GM18499 (cell line): ENCODE measurements around the gene MYO7A.
"Not testable (repeated sequence)": the region's sequence is repeated elsewhere in the genome, so short reads cannot be mapped to it uniquely, and the experiment has no call there.

Source experiments
- ATAC-seq: cut with Tn5 transposase; IDR thresholded peaks from one replicate; pipeline ENCODE4 v1.9.1; 2021; ENCODE audit warnings: moderate number of reproducible peaks; ENCODE audit not compliant: insufficient read depth, unreplicated experiment

The MYO7A gene

DNA sequence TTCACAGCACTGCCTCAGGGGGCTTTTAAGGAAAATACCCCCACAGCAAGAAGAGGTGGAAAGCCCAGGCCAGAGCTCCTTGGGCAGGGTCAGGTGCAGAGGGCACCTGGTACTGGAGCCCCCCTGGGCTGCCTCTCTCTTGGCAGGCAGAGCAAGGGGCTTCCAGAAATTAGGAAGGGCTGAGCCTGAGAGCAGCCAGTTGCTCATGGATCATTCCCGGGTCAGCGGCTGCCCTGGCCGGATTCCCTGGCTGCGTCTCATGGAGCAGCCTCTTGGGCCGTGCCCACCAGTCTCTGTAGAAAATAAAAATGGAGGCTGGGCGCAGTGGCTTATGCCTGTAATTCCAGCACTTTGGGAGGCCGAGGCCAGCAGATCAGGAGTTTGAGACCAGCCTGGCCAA lies 35.7 kb upstream of the MYO7A start:
- ATAC-seq: no peak

DNA sequence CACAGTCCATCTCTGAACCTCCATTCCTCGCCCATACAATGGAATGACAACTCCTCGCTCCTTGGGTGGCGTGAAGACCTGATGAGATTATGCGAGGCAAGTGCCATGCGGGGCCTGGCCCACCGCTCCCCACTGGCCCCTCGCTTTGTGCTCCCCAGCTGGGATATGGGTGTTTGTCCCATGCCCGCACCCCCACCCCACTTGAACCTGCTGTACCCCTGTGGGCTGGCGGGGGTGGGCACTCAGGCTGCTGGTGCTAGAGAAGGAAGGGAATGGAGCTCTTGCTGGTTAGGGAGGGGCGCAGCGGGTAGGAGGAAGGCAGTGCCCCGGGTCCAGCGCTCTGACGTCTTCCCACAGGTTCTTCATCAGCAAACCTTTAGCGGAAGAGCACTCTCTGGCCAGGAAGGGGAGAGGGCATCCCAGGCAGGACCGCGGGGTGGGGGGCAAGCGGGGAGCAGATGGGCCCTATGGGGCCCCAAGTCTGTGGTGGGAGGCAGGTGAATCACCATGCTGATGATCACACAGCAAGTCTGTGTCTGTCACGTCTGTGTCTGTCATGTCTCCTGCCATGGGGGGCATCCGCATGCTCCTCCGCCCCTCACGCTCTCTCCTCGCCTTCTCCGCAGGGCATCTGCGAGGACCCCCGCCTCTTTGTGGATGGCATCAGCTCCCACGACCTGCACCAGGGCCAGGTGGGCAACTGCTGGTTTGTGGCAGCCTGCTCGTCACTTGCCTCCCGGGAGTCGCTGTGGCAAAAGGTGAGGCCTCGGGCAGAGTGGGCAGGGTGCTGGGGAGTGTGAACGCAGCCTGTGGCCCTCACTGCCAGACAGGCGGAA lies 34.8 kb upstream of the MYO7A start:
- no peak for ATAC-seq

DNA sequence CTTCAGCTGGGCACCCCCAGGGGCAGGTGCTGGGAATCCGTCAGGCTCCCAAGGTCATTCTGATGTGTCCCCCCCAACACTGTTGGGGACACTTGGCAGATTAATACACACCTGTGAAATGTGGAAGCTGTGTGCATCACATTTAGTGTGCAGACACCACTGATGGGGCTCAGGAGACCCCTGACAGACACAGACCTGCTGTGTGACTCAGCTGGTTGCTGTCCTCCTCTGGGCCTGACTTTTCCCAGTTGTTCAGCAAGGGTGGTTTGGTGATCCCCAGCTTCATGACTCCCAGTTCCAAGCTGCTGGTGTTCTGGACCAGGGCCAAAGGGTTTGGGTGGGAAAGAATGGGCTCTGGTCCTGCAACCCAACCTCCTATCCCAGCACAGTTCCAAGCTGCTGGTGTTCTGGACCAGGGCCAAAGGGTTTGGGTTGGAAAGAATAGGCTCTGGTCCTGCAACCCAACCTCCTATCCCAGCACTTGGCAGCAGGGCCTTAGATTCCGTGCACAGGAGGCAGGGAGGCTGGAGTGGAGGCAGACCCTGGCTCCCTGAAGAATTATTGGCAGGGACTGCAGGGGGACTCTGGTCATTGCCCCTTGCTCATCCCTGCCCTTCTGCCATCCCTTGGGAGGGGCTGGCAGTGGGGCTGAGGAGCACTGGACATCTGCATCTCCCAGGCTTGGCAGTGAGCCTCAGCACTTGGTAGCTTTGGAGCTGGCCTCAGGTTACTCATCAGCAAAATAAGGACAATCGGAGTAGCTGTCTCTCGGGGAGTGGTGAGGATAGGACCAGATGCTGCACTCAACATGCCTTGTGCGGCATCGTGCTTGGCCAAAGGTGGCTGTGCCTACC lies 33.8 kb upstream of the MYO7A start:
- ATAC-seq: no peak

DNA sequence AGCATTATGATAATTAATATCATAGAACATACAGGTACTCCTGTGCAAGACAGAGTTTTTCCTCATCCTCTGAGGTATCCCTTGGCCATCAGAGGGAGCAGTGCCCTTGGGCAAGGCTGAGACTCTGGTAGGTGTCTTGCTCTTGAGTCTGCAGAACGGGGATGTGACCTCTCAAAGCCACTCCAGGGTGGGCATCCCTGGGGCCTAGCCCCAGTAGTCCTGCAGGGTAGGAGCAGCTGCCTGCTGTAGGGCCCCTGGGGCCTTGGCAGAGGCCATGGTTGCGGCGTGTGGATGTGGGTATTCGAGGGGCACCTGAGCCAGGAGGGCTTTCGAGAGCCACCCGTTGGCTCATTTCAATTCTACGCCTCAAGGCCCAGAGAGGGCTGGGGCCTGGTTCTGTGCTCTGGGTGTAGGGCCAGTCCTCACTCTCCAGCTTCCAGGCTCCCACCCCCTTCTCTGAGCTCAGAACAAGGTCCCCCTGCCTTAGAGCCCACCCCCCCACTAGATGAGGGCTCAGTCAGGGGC lies 33.1 kb upstream of the MYO7A start:
- ATAC-seq: no peak

DNA sequence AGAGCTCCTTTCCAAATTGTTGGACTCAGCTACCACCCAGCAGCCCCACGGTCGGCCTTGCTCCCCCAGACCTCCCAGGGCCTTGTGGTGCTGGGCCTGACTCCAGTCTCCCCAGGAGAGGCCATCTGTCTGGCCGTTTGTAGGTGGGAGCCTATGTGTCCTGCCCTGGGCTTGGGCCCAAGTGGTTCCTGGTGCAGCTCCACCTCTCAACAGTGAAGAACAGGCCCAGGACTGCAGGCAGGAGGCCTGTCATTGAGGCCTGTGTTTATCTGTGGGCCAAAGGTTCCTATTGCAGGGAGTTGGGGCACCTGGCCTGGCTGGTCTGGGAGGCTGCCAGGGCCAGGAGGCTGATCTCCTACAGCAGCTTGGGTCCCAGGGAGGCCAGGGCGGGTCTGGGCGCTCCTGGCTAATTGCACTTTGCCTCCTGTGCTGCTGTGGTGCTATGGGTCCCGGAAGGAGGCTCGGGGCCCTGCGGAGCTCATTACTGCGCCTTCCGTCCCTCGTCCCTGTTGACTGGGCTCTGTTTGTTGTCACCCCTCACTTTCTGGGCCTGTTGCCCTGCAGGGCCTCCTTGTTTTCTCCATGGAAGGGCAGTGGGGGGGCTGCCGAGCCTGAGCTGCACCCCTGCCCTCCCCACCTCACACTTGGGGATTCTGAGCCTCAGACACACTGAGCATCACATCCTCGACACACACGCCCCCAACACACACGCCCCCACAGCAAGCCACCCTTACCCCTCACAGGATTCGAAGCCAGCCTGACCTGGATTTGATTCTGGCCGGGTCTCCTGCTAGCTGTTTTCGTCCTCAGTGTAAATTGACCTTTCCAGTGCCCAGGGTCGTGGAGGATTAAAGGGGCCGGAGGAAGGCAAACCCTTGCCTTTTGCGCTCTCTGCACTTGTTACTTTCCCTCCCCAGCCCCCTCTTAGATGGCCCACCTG lies 32.2 kb upstream of the MYO7A start:
- no peak for ATAC-seq

DNA sequence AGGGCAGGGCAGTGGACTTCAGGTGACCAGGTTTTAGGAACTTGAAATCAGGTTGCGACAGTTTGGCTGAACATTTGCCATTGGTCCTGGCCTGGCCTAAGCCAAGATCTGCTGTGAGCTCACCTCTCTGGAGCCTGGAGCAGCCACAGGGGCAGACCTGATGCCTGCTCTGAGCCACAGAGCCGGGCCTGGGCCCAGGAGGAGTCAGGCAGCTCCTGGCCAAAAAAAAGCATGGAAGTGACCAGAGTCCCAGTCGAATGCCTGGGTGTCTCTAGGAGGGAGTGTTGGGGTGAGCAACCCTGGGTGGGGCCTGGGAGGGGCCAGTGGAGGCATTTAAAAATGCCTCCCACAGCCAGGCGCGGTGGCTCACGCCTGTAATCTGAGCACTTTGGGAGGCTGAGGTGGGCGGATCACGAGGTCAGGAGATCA lies 31.4 kb upstream of the MYO7A start:
- no peak for ATAC-seq

DNA sequence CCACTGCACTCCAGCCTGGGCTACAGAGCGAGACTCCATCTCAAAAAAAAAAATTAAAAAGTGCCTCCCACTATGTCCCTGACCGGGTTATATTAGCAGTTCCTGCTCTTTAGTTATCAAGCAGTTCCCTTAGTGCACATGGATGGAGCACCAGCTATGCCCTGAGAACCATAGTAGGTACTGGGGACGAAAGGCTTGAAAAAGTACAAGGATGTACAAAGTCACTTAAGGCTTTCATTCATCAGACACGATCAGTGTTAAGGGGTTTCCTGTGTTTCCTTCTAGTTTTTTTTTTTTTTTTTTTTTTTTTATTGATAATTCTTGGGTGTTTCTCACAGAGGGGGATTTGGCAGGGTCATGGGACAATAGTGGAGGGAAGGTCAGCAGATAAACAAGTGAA lies 30.9 kb upstream of the MYO7A start:
- ATAC-seq: not testable (repeated sequence)

DNA sequence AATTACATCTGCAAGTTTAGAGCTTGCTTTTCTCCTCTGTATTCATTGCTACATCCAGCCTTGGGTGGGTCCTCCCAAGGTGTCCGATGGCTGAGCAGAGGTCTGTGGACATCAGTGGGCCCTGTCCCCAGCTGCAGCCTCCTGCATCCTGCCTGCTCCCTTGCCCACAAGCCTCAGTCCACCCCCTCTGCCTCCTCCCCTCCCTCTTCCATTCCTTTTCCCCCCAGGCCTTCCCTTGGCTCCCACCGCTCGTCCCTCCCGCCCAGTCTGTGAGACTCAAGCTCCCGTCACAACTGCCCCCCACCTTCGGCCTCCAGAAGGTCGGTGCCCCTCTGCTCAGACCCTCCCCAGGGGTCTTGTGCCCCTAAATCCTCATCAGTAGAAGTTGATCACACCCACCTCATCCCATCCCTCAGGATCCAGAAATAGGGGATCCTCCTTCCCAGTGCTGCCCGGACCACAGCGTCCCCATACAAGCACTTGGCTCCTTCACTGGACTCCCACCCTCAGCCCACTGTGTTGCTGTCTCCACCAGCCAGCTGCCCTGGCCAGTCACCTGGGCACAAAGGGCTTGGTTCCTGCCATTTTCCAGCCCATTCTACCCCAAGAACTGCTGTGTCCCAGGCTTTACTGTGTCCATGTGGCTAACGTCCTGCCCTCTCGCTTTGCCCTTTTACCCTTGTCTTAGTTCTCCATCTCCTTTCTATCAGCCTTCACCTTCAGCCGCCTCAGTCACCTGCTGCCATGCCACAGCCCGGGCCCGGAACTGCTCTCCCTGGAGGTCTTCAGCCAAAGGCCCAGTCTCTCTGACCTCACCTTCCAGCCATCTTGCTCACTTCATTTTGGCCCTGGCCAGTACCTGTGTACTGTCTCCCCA lies 27.6 kb upstream of the MYO7A start:
- no peak for ATAC-seq

DNA sequence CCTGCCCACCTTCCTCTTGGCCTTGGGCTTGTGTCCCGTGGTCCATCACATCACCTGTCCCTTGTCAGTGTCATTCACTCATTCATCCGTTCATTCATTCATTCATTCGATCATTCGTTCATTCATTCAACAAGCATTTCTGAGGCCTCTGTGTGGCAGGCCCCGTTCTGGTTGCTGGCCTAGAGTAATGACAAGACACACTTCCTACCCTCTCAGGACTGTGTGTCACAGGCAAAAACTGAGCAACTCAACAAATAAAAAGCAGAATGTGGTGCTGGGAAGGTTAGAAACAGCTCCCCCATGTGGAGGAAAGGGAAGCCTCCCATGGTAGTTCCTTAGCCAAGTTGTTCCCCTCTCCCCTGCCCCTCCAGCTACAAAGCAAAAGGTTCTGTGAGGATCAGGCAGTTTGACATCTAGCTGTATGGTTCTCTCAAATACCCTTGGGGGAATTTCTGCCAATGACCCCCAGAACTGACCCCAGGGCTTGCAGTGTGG lies 27.0 kb upstream of the MYO7A start:
- no peak for ATAC-seq

DNA sequence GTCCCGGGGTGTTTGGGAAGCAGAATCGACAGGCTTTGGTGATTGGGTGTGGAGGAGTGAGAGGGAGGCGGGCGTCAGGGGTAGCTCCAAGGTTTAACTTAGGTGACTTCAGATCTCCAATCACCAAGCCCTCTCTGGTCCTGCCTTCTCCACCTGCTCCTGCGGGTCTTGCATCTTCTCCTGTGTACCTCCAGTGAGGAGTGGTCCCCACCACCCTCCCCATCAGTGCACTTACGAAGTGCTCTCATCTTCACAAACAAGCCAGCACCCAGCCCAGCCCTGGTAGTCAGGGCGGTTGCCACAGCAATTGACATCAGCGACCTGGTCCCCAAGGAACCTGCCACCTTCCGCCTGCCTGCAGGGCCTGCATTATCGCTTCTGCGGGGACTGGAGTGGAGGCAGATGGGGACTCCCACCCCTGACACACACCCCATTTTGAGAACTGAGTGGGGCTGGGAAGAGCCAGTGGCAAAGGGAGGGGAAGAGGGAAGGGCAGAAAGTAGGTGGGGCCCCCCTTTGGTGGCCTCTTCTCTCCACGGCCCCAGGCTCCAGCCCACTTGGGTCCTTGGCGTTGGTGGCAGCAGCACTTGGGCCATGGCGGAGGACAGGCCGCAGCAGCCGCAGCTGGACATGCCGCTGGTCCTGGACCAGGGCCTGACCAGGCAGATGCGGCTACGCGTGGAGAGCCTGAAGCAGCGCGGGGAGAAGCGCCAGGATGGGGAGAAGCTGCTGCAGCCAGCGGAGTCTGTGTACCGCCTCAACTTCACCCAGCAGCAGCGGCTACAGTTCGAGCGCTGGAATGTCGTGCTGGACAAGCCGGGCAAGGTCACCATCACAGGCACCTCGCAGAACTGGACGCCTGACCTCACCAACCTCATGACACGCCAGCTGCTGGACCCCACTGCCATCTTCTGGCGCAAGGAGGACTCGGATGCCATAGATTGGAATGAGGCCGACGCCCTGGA lies 25.5 kb upstream of the MYO7A start, which contains the start of gene OMP:
OMP (plus strand) TSS at position 595 of the 965 bp plus-strand sequence; CDS start at position 595, 0 bp downstream.
- no peak for ATAC-seq

DNA sequence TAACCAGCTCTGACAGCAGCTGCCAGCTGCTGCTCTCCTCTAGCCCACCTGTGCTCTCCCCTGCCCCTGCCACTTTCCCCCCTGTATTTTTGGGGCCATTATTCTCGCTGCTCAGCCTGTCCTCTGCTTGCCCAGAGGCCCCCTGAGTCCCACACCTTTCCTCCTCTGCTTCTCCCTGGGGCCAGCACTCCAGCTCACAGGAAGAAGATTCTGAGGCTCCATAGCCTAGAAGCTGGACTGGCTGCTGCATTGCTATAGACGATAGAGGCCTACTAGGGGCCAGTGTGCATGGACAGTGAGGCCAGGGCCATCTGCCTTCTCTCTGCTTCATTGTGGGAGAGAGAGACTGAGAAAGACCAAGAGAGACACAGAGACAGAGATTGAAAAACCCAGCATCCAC lies 24.7 kb upstream of the MYO7A start:
- no peak for ATAC-seq

DNA sequence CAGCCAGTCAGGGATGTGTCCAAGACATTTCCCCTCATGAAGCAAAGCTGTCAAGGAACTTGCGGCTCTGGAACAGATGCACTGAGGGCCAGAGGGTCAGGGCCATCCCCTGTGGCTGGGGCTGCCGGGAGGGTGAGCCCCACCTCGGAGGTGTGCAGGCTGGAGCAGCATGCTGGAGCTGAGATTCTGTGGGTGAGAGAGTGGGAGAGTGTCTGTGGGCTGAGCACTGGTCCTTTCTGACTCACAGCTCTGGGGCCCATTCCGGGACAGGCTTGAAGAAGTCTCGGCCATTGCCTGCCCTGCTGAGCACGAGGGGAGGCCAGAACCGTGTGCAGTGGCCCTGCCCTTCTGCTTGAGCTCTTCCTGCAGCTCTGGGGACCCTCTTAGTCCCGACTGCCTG lies 23.3 kb upstream of the MYO7A start:
- ATAC-seq: no peak

DNA sequence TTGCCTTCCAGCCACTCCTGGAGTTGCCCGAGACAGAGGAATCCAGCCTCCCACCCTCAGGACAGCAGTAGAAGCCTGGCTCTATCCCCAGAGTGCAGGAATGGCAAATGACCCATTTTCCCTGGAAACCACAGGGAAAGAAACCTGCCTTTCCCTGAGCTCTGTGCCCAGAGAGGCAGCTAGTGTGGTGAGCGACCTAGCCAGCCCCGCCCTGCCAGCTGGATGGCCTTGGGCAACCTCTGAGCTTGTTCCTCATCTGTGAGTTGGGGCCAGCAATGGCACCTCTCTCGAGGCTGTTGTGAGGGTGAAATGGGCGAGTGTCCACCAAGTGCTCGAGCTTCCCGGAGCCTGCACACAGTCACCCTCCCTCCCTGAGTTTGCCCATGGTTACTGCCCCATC lies 21.7 kb upstream of the MYO7A start:
- ATAC-seq: no peak

DNA sequence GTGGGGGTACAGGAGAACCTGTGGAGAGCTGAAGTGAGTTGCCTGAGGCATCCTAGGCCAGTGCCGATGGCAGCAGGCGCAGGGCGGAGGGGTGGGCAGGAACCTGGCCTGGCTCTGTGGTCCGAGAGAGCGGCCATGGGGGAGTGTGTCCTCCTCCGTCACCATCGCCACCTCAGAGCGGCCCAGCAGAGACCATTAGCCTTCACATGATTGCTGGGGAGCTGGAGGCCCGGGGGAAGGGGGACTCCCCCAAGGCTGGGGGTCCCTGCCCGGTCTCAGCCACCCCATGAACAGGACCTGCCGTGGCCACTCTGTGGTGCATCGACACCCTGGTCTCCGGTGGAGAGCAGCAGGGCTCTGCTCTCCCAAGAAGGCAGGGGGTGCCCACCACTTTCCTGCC lies 21.3 kb upstream of the MYO7A start:
- ATAC-seq: no peak

DNA sequence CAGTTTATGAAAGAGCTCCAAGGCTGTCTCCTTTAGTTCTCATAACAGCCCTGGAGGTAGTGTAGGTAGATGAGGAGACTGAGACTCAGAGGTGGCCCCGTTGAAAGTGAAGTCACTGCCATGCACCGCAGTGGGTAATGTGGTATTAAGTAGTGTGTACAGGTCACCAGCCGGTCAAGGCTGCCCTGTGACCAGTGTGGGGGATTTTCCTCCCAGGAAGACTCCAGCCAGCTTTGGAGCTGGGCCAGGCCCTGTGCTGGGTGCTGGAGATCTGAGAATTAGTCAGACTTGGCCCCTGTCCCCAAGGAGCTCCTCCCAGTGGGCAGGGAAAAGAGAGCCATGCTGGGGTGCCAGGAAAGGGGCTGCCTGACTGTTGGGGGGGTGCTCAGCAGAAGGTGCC lies 20.1 kb upstream of the MYO7A start:
- ATAC-seq: no peak

DNA sequence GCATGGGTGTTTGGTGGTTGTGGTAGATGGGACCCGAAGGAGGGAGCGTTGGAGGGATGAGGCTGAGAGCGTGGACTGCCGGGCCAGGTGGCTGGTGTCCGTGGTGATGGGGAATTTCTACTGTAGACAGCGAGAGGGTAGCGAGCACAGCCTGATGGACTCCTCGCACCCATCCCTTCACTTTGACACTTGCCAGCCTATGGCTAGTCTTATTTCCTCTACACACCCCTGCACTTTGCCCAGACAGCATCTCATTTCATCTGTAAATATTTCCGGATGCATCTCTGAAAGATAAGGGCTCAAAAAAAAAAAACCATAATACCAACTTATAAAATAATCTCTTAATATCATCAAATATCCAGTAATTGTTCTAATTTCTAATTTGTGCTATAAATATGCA lies 19.6 kb upstream of the MYO7A start:
- no peak for ATAC-seq

DNA sequence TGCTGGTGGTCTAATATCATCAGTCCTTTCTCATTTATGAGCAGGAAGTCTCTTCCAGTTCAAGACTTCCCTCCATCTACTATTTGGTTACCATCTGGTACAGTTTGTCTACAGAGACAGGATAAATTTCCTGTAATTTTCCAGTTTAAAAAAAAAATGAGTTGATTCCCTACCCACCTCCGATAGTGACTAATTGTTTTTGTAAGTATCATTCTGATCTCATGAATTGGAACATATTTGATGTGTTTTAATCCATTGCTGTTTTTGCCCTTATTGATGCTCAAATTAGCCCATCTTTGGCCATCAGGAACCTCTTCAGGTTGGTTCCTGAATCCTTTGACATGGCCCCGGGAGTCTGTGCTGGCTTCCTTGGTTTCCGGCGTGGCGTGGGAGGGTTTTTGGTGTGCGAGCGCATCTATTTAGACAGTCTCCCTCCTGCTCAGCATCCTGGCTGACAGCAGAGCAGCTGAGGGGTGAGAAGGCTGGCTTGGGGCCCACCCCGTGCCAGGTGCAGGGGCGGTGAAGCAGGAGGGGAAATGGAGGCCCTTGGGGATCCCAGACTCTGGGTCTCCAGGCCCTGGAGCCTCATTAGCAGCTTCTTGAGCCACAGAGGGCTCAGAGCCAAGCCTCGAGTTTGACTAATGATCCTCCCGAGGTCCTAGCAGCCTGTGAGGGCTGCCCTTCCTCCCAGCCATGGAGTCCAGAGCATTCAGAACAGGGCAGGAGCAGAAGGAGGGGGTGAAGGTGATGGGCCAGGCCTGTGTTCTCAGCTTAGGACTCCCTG lies 18.6 kb upstream of the MYO7A start:
- ATAC-seq: no peak
